Mammary epithelial cell (primary cell): Measurements from ENCODE around the gene KRTAP5-7.

ENCODE experiments used
- CTCF ChIP-seq, 2 donors: IDR thresholded peaks in 1 of 2; conservative IDR thresholded peaks in 1 of 2; 2 replicates each; pipeline ENCODE4 v1.5.1; 2011 to 2012; ENCODE audit warnings: inconsistent platforms in 2 of 2, low read length in 2 of 2, mild to moderate bottlenecking in 2 of 2, control low read depth in 1 of 2, low read depth in 1 of 2; ENCODE audit not compliant: insufficient read depth in 1 of 2; ENCODE audit errors: extremely low read depth in 1 of 2
- EZH2 ChIP-seq: IDR thresholded peaks from 2 replicates; pipeline ENCODE4 v1.6.1; 2012; ENCODE audit warnings: low read length, inconsistent platforms, borderline replicate concordance

GRCh38 chr11:71554996-71555395 lies 27.9 kb downstream of the KRTAP5-7 start:
- TF ChIP-seq CTCF (conservative IDR thresholded peaks at IDR 0.05 in 1 of 2, IDR thresholded peaks at IDR 0.05 in 1 of 2; ENCODE audit: extremely low read depth in 1 of 2, insufficient read depth in 1 of 2, low read depth in 1 of 2, low read length in 2 of 2) (no peak), EZH2 (no peak)
